OCI-LY1 (cell line): Measurements from ENCODE around the gene RAB2B.

Experiments used
- EZH2 ChIP-seq: fragments of 200-600 bp; sonication (generic), shearing (Covaris generic); IDR thresholded peaks from 2 replicates; pipeline ENCODE4 v1.8.0; 2017; ENCODE audit warnings: borderline replicate concordance, mixed run types, mild to moderate bottlenecking, antibody characterized with exemption, low read length, moderate library complexity, mixed read lengths
- TF ChIP-seq, protein P1 (sequence below): fragments of 200-600 bp; sonication (generic), shearing (Covaris generic); IDR thresholded peaks from 2 replicates; pipeline ENCODE4 v1.5.1; 2017; ENCODE audit warnings: mild to moderate bottlenecking, antibody characterized with exemption, low read length, moderate library complexity, mixed read lengths

- TF ChIP-seq EZH2: no peak
- TF ChIP-seq, protein P1, sequence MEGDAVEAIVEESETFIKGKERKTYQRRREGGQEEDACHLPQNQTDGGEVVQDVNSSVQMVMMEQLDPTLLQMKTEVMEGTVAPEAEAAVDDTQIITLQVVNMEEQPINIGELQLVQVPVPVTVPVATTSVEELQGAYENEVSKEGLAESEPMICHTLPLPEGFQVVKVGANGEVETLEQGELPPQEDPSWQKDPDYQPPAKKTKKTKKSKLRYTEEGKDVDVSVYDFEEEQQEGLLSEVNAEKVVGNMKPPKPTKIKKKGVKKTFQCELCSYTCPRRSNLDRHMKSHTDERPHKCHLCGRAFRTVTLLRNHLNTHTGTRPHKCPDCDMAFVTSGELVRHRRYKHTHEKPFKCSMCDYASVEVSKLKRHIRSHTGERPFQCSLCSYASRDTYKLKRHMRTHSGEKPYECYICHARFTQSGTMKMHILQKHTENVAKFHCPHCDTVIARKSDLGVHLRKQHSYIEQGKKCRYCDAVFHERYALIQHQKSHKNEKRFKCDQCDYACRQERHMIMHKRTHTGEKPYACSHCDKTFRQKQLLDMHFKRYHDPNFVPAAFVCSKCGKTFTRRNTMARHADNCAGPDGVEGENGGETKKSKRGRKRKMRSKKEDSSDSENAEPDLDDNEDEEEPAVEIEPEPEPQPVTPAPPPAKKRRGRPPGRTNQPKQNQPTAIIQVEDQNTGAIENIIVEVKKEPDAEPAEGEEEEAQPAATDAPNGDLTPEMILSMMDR: no peak
These were observed 21.2 kb downstream of the RAB2B start for GRCh38 chr14:21455592-21455911.
